ENCODE results near the gene GPC5.

DNA sequence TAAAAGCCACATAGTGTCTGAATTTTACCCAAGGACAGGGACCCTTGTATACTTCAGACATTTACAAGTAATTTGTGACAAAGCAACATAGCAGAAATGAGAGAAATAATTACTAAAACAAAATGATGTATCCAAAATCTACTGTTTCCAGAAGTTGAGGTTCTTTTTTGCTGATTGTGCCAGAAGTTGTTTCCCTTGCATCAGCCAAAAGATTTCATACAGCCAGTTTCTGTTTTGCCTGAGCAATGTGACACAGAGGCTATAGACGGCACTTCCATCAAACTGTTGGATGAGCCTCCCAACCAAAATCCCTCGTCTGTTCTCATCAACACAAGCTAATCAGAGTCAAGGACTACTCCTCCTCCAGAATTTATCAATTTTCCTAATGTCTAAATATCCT is 915.0 kb downstream of the GPC5 start:
- TF ChIP-seq POLR2AphosphoS5 (IDR thresholded peaks at IDR 0.05; ENCODE audit: low read depth, low read length), result no peak
- TF ChIP-seq TAF1 (IDR thresholded peaks at IDR 0.05; ENCODE audit: borderline replicate concordance, insufficient read depth, low read length), result no peak
- no peak for TF ChIP-seq SIN3A (IDR thresholded peaks at IDR 0.05; ENCODE audit: borderline replicate concordance, insufficient read depth, low read length)
- no peak for TF ChIP-seq REST (IDR thresholded peaks at IDR 0.05; ENCODE audit: insufficient read depth in 1 of 2, low read depth in 2 of 2, low read length in 2 of 2)
- TF ChIP-seq FOXP2 (optimal IDR thresholded peaks at IDR 0.05; ENCODE audit: borderline replicate concordance, extremely low read depth, extremely low read length, insufficient read depth), result no peak

All from PFSK-1 (cell line).